ENCODE measurements around the gene DLK1. TPM values are rescaled to one million over a fixed set of nuclear protein-coding genes. Genes with fewer than 3 reads are reported as not detected.

DLK1 gene
- total and polyA plus RNA-seq, 2 donors: 4.8 to 6.9 TPM

DNA sequence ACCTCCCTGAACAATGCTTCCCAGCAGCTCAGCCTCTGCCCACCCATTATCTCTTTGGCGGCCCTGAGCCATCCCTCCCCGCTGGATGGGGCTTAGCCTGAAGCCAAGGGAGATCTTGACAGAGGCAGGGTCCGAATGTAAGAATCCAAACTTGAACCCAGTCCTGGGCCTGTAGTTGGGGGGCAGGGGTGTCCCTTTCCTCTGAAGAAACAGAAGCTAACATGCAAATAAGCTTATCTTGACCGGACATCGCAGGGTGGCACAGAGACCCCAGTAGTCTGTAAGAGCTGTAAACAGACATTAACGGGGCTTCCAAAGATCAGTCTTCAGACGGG, 6.0 kb downstream of the DLK1 start:
- H3K4me1 ChIP-seq (ENCODE audit: control insufficient read depth in 2 of 2, insufficient read depth in 2 of 2, low read length in 2 of 2): no peaks in the 10 kb centered on the region
- H3K4me3 ChIP-seq (ENCODE audit: low read length in 2 of 2): no peak overlapping the region
- H3K36me3 ChIP-seq (ENCODE audit: control insufficient read depth in 2 of 2, insufficient read depth in 2 of 2, low read length in 1 of 2): no peaks in the 10 kb centered on the region
- WGBS: 95% methylated on average over 7 of the region's 7 CpGs
- H3K27me3 ChIP-seq (ENCODE audit: control insufficient read depth in 2 of 2, insufficient read depth in 1 of 2, low read length in 1 of 2): peaks cover 3 to 32% of the 10 kb centered on the region in 2 donors
- H3K27ac ChIP-seq (ENCODE audit: low read depth in 1 of 2, low read length in 1 of 2): no peak overlapping the region
- no peak for DNase-seq (ENCODE audit: low read depth in 6 of 9, low spot score in 9 of 9)
- no peaks in the 10 kb centered on the region for H3K9me3 ChIP-seq (ENCODE audit: control insufficient read depth in 2 of 2, insufficient read depth in 1 of 2, low read length in 1 of 2)

DNA sequence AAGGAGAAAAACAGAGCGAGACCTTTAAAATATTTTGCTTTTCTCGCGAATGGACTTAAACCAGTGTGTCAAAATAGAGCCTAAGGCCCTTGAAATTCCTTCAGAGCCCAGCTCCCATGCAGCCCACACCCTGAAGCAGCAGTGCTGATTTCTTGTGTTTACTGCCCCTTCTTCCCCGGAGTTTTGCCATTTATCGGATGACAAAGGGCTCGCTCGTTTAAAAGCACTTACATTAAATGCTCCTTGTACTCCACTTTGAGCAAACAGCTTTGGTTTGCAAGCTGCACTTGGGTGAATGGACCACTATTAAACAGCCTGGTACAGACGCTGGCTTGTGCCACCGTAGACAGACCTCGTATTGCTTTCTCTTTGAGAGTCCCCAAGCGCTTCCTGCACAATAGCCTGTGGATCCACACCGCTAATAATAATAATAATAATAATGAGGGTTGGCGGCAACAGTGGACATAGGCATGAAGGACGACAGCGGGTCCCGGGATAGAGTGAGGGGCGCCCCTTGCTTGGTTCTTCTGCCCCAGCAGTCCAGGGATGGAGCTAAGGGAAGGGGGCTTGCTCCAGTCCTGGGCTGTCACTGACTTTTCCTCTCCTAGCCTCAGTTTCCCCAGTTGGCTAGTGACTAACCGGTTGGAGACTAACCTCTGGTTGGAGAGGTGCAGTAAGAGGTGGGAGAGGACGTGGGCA, 6.6 kb downstream of the DLK1 start:
- 98% methylated on average over 19 of the region's 19 CpGs for WGBS
- Histone ChIP-seq H3K4me3 (ENCODE audit: low read length in 2 of 2) (no peak overlapping the region), H3K4me1 (ENCODE audit: control insufficient read depth in 2 of 2, insufficient read depth in 2 of 2, low read length in 2 of 2) (no peaks in the 10 kb centered on the region), H3K9me3 (ENCODE audit: control insufficient read depth in 2 of 2, insufficient read depth in 1 of 2, low read length in 1 of 2) (no peaks in the 10 kb centered on the region), H3K36me3 (ENCODE audit: control insufficient read depth in 2 of 2, insufficient read depth in 2 of 2, low read length in 1 of 2) (no peaks in the 10 kb centered on the region), H3K27me3 (ENCODE audit: control insufficient read depth in 2 of 2, insufficient read depth in 1 of 2, low read length in 1 of 2) (peaks cover 0 to 26% of the 10 kb centered on the region in 2 donors), H3K27ac (ENCODE audit: low read depth in 1 of 2, low read length in 1 of 2) (no peak overlapping the region)
- DNase-seq (ENCODE audit: low read depth in 6 of 9, low spot score in 9 of 9): no peak

DNA sequence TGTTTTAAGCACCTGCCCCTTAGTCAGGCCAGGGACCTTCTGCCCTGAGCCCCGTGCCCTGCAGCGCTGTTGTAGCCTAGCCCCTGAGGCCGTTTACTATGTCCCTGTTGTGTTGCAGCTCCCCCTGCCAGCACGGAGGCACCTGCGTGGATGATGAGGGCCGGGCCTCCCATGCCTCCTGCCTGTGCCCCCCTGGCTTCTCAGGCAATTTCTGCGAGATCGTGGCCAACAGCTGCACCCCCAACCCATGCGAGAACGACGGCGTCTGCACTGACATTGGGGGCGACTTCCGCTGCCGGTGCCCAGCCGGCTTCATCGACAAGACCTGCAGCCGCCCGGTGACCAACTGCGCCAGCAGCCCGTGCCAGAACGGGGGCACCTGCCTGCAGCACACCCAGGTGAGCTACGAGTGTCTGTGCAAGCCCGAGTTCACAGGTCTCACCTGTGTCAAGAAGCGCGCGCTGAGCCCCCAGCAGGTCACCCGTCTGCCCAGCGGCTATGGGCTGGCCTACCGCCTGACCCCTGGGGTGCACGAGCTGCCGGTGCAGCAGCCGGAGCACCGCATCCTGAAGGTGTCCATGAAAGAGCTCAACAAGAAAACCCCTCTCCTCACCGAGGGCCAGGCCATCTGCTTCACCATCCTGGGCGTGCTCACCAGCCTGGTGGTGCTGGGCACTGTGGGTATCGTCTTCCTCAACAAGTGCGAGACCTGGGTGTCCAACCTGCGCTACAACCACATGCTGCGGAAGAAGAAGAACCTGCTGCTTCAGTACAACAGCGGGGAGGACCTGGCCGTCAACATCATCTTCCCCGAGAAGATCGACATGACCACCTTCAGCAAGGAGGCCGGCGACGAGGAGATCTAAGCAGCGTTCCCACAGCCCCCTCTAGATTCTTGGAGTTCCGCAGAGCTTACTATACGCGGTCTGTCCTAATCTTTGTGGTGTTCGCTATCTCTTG, 7.6 kb downstream of the DLK1 start:
- Histone ChIP-seq H3K27me3 (ENCODE audit: control insufficient read depth in 2 of 2, insufficient read depth in 1 of 2, low read length in 1 of 2) (peaks cover 0 to 16% of the 10 kb centered on the region in 2 donors), H3K36me3 (ENCODE audit: control insufficient read depth in 2 of 2, insufficient read depth in 2 of 2, low read length in 1 of 2) (no peaks in the 10 kb centered on the region), H3K4me3 (ENCODE audit: low read length in 2 of 2) (no peak overlapping the region), H3K27ac (ENCODE audit: low read depth in 1 of 2, low read length in 1 of 2) (no peak overlapping the region), H3K9me3 (ENCODE audit: control insufficient read depth in 2 of 2, insufficient read depth in 1 of 2, low read length in 1 of 2) (no peaks in the 10 kb centered on the region), H3K4me1 (ENCODE audit: control insufficient read depth in 2 of 2, insufficient read depth in 2 of 2, low read length in 2 of 2) (no peaks in the 10 kb centered on the region)
- DNase-seq (ENCODE audit: low read depth in 6 of 9, low spot score in 9 of 9): no peak
- WGBS: 96% methylated on average over 52 of the region's 52 CpGs

DNA sequence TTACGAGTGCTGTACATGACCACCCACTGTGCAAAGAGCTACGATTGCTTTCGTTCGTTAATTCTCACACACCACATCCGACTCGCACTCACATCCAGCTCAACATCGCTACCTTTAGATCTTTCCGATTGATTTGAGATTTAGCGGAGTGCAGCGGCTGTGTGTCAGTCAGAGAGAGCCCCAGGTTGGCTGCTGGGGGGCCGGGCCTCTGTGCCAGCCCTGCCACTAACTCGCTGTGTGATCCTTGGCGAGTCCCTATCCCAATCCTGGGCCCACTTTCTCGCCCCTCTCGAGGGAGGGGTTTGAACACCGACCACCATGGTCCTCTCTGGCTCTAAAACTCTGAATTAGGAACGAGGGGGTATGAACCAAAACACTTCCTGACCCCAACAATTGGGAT, 8.6 kb downstream of the DLK1 start:
- Histone ChIP-seq H3K36me3 (ENCODE audit: control insufficient read depth in 2 of 2, insufficient read depth in 2 of 2, low read length in 1 of 2) (no peaks in the 10 kb centered on the region), H3K27ac (ENCODE audit: low read depth in 1 of 2, low read length in 1 of 2) (no peak overlapping the region), H3K27me3 (ENCODE audit: control insufficient read depth in 2 of 2, insufficient read depth in 1 of 2, low read length in 1 of 2) (peaks cover 0 to 6% of the 10 kb centered on the region in 2 donors), H3K4me3 (ENCODE audit: low read length in 2 of 2) (no peak overlapping the region), H3K9me3 (ENCODE audit: control insufficient read depth in 2 of 2, insufficient read depth in 1 of 2, low read length in 1 of 2) (no peaks in the 10 kb centered on the region), H3K4me1 (ENCODE audit: control insufficient read depth in 2 of 2, insufficient read depth in 2 of 2, low read length in 2 of 2) (no peaks in the 10 kb centered on the region)
- no peak for DNase-seq (ENCODE audit: low read depth in 6 of 9, low spot score in 9 of 9)
- 94% methylated on average over 17 of the region's 17 CpGs for WGBS

DNA sequence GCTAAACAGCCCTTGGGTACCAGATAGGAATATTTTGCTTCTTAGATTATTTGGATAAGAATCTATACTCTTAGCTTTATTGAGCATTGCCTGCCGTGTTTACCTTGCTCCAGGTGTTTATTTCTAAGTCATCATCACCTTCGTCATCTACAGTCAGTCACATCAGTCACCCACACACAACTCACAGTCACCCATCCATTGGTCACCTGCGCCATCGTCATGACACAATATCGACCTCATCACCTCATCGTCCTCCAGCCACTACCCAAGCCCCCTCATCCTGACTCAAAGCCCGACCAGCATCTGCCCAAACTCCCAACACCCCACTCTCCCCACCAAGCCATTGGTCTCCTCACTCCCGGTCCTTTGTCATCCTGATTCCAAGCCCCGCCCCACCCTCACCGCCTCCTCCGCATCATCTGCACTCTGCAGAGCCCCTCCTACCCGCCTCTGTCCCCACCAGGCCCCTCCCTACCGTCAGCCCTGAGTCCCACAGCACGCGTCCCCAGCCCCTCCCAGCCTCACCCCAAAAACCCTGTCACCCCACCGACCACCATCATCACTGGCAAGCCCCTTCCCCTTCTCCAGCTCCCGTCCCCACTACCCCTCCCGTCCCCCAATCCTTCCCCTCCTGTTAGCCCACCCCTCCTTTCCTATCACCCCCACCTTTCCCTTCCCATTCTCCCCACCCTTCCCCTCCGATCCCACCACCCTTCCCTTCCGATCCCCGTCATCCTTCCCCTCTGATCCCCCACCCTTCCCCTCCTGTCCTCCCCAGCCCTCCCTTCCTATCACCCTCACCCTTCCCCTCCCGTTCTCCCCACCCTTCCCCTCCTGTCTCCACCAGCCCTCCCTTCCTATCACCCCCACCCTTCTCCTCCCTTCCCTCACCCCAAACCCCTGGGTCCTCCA, 9.8 kb downstream of the DLK1 start:
- no peak overlapping the region for H3K27ac ChIP-seq (ENCODE audit: low read depth in 1 of 2, low read length in 1 of 2)
- H3K9me3 ChIP-seq (ENCODE audit: control insufficient read depth in 2 of 2, insufficient read depth in 1 of 2, low read length in 1 of 2): no peaks in the 10 kb centered on the region
- no peaks in the 10 kb centered on the region for H3K27me3 ChIP-seq (ENCODE audit: control insufficient read depth in 2 of 2, insufficient read depth in 1 of 2, low read length in 1 of 2)
- no peak overlapping the region for H3K4me3 ChIP-seq (ENCODE audit: low read length in 2 of 2)
- WGBS: 88% methylated on average over 22 of the region's 22 CpGs
- DNase-seq (ENCODE audit: low read depth in 6 of 9, low spot score in 9 of 9): no peak
- no peaks in the 10 kb centered on the region for H3K36me3 ChIP-seq (ENCODE audit: control insufficient read depth in 2 of 2, insufficient read depth in 2 of 2, low read length in 1 of 2)
- H3K4me1 ChIP-seq (ENCODE audit: control insufficient read depth in 2 of 2, insufficient read depth in 2 of 2, low read length in 2 of 2): no peaks in the 10 kb centered on the region

DNA sequence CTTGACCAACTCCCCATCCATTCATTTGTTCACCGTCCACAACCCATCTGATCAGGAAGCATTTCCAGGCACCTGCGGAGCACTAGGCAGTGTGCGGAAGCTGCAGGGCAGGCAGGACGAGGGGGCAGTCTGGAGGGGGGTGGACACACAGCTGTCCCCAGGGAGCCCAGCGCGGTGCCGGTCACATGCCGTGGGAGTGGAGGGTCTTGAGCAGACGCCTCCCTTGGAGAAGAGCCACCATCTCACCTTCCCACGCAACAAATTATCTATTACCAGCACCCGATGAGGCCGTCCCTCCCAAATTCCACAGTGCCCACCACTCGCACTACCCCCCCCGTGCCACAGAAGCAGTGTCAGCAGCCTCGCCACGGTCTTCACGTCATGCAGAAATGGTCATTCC, 10.8 kb downstream of the DLK1 start:
- H3K27ac ChIP-seq (ENCODE audit: low read depth in 1 of 2, low read length in 1 of 2): no peak overlapping the region
- no peak for DNase-seq (ENCODE audit: low read depth in 6 of 9, low spot score in 9 of 9)
- H3K4me3 ChIP-seq (ENCODE audit: low read length in 2 of 2): no peak overlapping the region
- no peaks in the 10 kb centered on the region for H3K4me1 ChIP-seq (ENCODE audit: control insufficient read depth in 2 of 2, insufficient read depth in 2 of 2, low read length in 2 of 2)
- no peaks in the 10 kb centered on the region for H3K27me3 ChIP-seq (ENCODE audit: control insufficient read depth in 2 of 2, insufficient read depth in 1 of 2, low read length in 1 of 2)
- no peaks in the 10 kb centered on the region for H3K9me3 ChIP-seq (ENCODE audit: control insufficient read depth in 2 of 2, insufficient read depth in 1 of 2, low read length in 1 of 2)
- WGBS: 96% methylated on average over 17 of the region's 17 CpGs
- no peaks in the 10 kb centered on the region for H3K36me3 ChIP-seq (ENCODE audit: control insufficient read depth in 2 of 2, insufficient read depth in 2 of 2, low read length in 1 of 2)

DNA sequence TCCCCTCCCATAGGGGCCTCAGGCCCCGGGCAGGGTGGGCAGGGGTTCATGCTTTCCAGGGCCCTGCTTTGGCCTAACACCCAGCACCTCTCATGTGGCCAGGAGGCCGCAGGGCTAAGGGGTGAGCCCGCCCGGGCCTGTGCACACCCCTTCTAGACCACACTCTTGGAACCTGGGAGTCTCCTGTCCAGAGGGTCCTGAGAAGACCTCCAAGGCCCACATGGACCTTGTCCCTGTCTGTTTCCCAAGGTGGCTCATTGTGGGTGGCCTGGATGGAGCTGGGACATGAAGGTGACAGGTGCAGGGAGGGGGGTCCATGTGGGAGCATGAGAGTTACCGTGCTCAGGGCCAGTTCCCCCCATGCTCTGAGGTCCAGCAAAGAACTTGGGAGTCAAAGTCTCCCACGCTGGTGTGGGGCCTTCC, 11.6 kb downstream of the DLK1 start:
- Histone ChIP-seq H3K4me1 (ENCODE audit: control insufficient read depth in 2 of 2, insufficient read depth in 2 of 2, low read length in 2 of 2) (no peaks in the 10 kb centered on the region), H3K9me3 (ENCODE audit: control insufficient read depth in 2 of 2, insufficient read depth in 1 of 2, low read length in 1 of 2) (no peaks in the 10 kb centered on the region), H3K36me3 (ENCODE audit: control insufficient read depth in 2 of 2, insufficient read depth in 2 of 2, low read length in 1 of 2) (no peaks in the 10 kb centered on the region), H3K27ac (ENCODE audit: low read depth in 1 of 2, low read length in 1 of 2) (no peak overlapping the region), H3K27me3 (ENCODE audit: control insufficient read depth in 2 of 2, insufficient read depth in 1 of 2, low read length in 1 of 2) (no peaks in the 10 kb centered on the region), H3K4me3 (ENCODE audit: low read length in 2 of 2) (no peak overlapping the region)
- 95% methylated on average over 6 of the region's 6 CpGs for WGBS
- DNase-seq (ENCODE audit: low read depth in 6 of 9, low spot score in 9 of 9): no peak

DNA sequence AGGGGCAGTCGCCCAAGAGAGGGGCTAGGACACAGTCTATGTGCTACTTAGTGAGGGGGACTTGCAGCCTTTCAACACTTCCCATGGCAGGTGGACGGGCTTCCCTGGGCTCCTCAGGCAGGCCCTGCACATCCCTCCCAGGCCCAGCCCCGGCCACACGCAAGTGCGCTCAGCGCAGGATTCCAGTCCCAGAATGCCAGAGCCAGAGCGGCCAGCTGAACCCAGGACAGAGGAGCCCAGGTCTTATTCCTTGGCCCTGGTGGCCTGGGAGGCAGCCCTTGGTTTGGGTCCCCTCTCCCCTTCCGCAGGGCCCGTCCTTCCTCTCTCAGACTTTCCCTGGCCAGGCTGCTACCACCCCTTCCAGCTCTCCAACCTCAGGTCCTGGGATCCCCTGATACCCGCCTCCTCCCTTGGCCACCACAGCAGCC, 12.0 kb downstream of the DLK1 start:
- Histone ChIP-seq H3K4me1 (ENCODE audit: control insufficient read depth in 2 of 2, insufficient read depth in 2 of 2, low read length in 2 of 2) (no peaks in the 10 kb centered on the region), H3K27ac (ENCODE audit: low read depth in 1 of 2, low read length in 1 of 2) (no peak overlapping the region), H3K9me3 (ENCODE audit: control insufficient read depth in 2 of 2, insufficient read depth in 1 of 2, low read length in 1 of 2) (no peaks in the 10 kb centered on the region), H3K4me3 (ENCODE audit: low read length in 2 of 2) (no peak overlapping the region), H3K36me3 (ENCODE audit: control insufficient read depth in 2 of 2, insufficient read depth in 2 of 2, low read length in 1 of 2) (no peaks in the 10 kb centered on the region), H3K27me3 (ENCODE audit: control insufficient read depth in 2 of 2, insufficient read depth in 1 of 2, low read length in 1 of 2) (no peaks in the 10 kb centered on the region)
- 98% methylated on average over 10 of the region's 10 CpGs for WGBS
- DNase-seq (ENCODE audit: low read depth in 6 of 9, low spot score in 9 of 9): no peak
